Muscle layer of colon (tissue), 2 donors: ENCODE results near the gene GREB1L.

Source experiments
- H3K27ac ChIP-seq: one replicate; pipeline ENCODE4 v1.7.0; 2013; ENCODE audit warnings: low read depth, mild to moderate bottlenecking, low read length, moderate library complexity
- H3K27me3 ChIP-seq, 2 donors: one replicate each; pipeline ENCODE4 v1.7.0; 2013; ENCODE audit warnings: low read length in 2 of 2, mild to moderate bottlenecking in 2 of 2; ENCODE audit not compliant: insufficient read depth in 2 of 2, control insufficient read depth in 1 of 2
- H3K36me3 ChIP-seq: one replicate; pipeline ENCODE4 v1.7.0; 2013; ENCODE audit warnings: mild to moderate bottlenecking, low read length; ENCODE audit not compliant: insufficient read depth
- H3K4me1 ChIP-seq: one replicate; pipeline ENCODE4 v1.7.0; 2013; ENCODE audit warnings: mild to moderate bottlenecking, low read length; ENCODE audit not compliant: insufficient read depth
- H3K4me3 ChIP-seq, 2 donors: one replicate each; pipeline ENCODE4 v1.7.0; 2013; ENCODE audit warnings: low read length in 2 of 2, low read depth in 1 of 2, mild to moderate bottlenecking in 1 of 2, moderate library complexity in 1 of 2
- H3K9ac ChIP-seq: one replicate; pipeline ENCODE4 v1.7.0; 2013; ENCODE audit warnings: low read length
- H3K9me3 ChIP-seq: one replicate; pipeline ENCODE4 v1.7.0; 2013; ENCODE audit warnings: mild to moderate bottlenecking, low read length
- donor health status: abdominal sarcoma.
- donor health status: Adenocarcinoma of cecum.

The GREB1L gene

DNA sequence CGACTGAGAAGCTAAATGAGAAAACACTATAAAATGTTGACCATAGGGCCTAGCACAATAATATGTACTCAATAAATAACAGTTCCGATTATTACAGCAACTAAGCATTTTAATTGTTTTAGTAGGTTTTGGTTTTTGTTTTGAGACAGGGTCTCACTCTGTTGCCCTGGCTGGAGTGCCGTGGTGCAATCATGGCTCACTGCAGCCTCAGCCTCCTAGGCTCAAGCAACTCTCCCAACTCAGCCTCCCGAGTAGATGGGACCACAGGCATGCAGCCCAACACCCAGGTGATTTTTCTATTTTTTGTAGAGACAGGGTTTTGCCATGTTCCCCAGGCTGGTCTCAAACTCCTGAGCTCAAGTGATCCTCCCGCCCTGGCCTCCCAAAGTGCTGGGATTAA is 304.4 kb downstream of the GREB1L start:
- Histone ChIP-seq H3K27ac (no peak overlapping the region), H3K9me3 (no peaks in the 10 kb centered on the region), H3K27me3 (no peaks in the 10 kb centered on the region), H3K36me3 (no peaks in the 10 kb centered on the region), H3K9ac (no peak overlapping the region), H3K4me1 (no peaks in the 10 kb centered on the region), H3K4me3 (no peak overlapping the region)

DNA sequence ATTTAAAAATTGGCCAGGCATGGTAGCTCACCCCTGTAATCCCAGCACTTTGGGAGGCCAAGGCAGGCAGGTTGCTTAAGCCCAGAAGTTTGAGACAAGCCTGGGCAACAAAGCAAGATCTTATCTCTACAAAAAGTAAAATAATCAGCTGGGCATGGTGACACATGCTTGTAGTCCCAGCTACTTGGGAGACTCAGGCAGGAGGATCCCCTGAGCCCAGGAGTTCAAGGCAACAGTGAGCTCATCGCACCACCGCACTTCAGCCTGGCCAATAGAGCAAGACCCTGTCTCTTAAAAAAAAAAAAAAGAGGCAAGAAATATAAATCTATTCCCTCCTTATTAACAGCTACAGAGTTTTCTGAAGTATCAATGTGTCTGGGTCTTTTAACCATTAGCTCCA is 306.6 kb downstream of the GREB1L start:
- H3K4me3 ChIP-seq: no peak overlapping the region
- no peaks in the 10 kb centered on the region for H3K9me3 ChIP-seq
- no peaks in the 10 kb centered on the region for H3K27me3 ChIP-seq
- no peaks in the 10 kb centered on the region for H3K4me1 ChIP-seq
- H3K27ac ChIP-seq: no peak overlapping the region
- H3K9ac ChIP-seq: no peak overlapping the region
- H3K36me3 ChIP-seq: no peaks in the 10 kb centered on the region

DNA sequence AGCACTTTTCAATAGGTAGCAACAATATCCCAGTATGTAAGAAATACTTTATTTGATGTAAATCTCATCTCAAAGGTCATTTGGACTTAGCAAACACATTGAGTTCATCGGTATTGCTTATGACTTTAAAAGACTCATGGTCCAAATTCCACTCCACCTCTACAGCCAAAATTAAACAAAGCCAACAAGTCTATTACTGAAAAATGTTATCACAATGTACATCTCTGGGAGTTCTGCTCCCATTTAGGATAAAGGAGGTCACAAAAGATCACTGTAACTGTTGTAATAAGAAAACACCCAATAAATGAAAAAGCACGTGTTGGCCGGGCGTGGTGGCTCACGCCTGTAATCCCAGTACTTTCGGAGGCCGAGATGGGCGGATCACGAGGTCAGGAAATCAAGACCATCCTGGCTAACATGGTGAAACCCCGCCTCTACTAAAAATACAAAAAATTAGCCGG is 308.5 kb downstream of the GREB1L start:
- H3K27me3 ChIP-seq: no peaks in the 10 kb centered on the region
- H3K27ac ChIP-seq: no peak overlapping the region
- H3K4me1 ChIP-seq: no peaks in the 10 kb centered on the region
- H3K9me3 ChIP-seq: no peaks in the 10 kb centered on the region
- H3K36me3 ChIP-seq: peaks cover 3% of the 10 kb centered on the region
- no peak overlapping the region for H3K9ac ChIP-seq
- H3K4me3 ChIP-seq: no peak overlapping the region

DNA sequence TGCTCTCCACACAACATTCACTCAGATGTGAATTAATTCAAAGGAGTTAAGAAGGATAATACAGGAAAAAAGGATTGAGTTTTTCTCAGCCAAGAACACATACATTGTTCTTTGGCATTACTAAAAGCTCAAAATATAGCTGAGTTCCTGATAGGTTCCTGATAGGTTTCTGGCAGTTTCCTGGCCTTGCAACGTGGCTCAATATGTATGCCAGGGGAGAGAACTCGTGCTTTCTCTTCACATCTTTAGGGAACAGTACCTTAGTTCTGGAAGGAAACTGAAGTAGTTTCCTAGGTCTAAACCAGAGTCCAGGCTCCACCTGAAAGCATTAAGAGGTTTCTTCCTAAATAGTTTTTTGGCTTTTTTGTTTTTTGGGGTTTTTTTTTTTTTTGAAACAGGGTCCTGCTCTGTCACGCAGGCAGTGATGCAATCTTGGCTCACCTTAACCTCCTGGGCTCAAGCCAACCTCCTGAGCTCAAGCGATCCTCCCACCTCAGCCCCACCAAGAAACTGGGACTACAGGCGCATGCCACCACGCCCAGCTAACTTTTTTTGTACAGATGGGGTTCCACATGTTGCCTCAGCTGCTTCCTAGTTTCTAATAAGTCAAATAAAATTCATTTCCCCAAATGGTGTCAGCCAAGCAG is 315.7 kb downstream of the GREB1L start:
- H3K36me3 ChIP-seq: peaks cover 13% of the 10 kb centered on the region
- no peaks in the 10 kb centered on the region for H3K4me1 ChIP-seq
- no peaks in the 10 kb centered on the region for H3K9me3 ChIP-seq
- no peak overlapping the region for H3K27ac ChIP-seq
- no peak overlapping the region for H3K9ac ChIP-seq
- no peaks in the 10 kb centered on the region for H3K27me3 ChIP-seq
- H3K4me3 ChIP-seq: no peak overlapping the region

DNA sequence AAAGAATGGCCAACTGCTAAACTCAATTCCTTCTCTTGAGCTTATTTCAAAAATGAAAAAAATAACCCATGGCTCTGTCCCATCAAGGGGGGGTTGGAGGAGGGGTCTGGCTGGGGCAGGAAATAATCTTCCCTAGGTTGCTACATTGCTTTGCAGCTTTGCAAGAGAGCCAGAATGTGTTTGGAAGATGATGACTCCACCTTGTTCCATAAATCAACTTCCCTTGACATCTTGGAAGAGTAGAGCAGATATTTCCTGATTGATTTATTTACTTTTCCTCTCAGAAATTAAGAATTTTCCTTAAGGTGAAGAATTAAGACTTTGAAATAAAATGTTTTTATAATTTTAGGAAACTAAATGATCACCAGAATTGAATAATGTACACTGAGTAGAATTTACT is 317.2 kb downstream of the GREB1L start:
- Histone ChIP-seq H3K27ac (no peak overlapping the region), H3K9ac (no peak overlapping the region), H3K4me1 (no peaks in the 10 kb centered on the region), H3K9me3 (no peaks in the 10 kb centered on the region), H3K27me3 (no peaks in the 10 kb centered on the region), H3K4me3 (no peak overlapping the region), H3K36me3 (peaks cover 20% of the 10 kb centered on the region)

DNA sequence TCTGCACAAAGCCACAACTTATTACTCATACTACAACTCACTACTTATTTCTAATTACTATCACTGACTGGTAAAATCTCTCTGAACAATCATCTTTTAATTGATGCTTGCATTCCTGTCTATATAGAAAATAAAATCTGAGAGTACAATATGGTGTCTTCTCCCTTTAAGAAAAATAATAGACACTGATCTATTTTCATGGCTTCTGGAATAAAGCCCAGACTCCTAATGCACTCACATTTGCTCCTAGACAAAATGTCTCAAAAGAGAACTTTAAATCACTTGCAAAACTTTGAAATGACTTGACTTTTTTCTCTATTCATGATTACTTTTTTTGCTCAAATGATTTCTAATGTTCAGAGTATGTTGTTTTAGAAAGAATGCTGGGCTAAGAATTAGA is 329.7 kb downstream of the GREB1L start:
- peaks cover 34% of the 10 kb centered on the region for H3K36me3 ChIP-seq

More for the DNA sequence above, 329.7 kb downstream of the GREB1L start:
- Histone ChIP-seq H3K4me1 (no peaks in the 10 kb centered on the region), H3K27ac (no peak overlapping the region), H3K4me3 (no peak overlapping the region), H3K9me3 (no peaks in the 10 kb centered on the region), H3K27me3 (no peaks in the 10 kb centered on the region), H3K9ac (no peak overlapping the region)
